Measurements from ENCODE around the gene DYRK3.

- TF ChIP-seq CTCF (IDR thresholded peaks at IDR 0.05): no peak
- no peak for TF ChIP-seq EP300 (IDR thresholded peaks at IDR 0.05)
- TF ChIP-seq POLR2A (IDR thresholded peaks at IDR 0.05): no peak
- no peak for TF ChIP-seq POLR2AphosphoS5 (IDR thresholded peaks at IDR 0.05)
These were observed 2.3 kb downstream of the DYRK3 start for GRCh38 chr1:206637605-206638004.
